ENCODE data around the gene CSAG1.
"Not testable (repeated sequence)": the region's sequence is repeated elsewhere in the genome, so short reads cannot be mapped to it uniquely, and the experiment has no call there.

- TF ChIP-seq POLR2A, CTCF, EP300 (IDR thresholded peaks at IDR 0.05): not testable (repeated sequence)
These were observed 780 bp upstream of the CSAG1 start for GRCh38 chrX:152734143-152734858.
